Esophagus muscularis mucosa (tissue), 4 donors: ENCODE results near the gene DPH7. TPM values are rescaled to one million over a fixed set of nuclear protein-coding genes. Genes with fewer than 3 reads are reported as not detected.
A peak's percentile ranks its signal among the peaks of the same experiment; 100 is the strongest.

ENCODE experiments used
- DNase-seq: peaks from one replicate; pipeline ENCODE4 v3.0.0-alpha.2; 2017; ENCODE audit errors: extremely low spot score
- H3K27ac ChIP-seq, 4 donors: fragments of 200-600 bp; sonication (generic); replicated peaks in 1 of 4; 1 replicate in 3 of 4; 2 replicates in 1 of 4; pipeline ENCODE4 v1.5.1; 2016 to 2019; ENCODE audit warnings: mild to moderate bottlenecking in 1 of 4
- H3K27me3 ChIP-seq, 4 donors: fragments of 200-600 bp; sonication (generic); one replicate each; pipeline versions ENCODE4 v1.5.1 to v1.6.0; 2016 to 2019
- H3K36me3 ChIP-seq, 4 donors: fragments of 200-600 bp; sonication (generic); one replicate each; pipeline ENCODE4 v1.5.1; 2016 to 2019
- H3K4me1 ChIP-seq, 4 donors: fragments of 200-600 bp; sonication (generic); one replicate each; pipeline ENCODE4 v1.5.1; 2016 to 2019
- H3K4me3 ChIP-seq, 4 donors: fragments of 200-600 bp; sonication (generic); 1 replicate in 2 of 4; 2 replicates in 2 of 4; pipeline ENCODE4 v1.5.1; 2016 to 2019; ENCODE audit warnings: mild to moderate bottlenecking in 4 of 4, moderate library complexity in 1 of 4
- H3K9me3 ChIP-seq, 4 donors: fragments of 200-600 bp; sonication (generic); 1 replicate in 3 of 4; 2 replicates in 1 of 4; pipeline ENCODE4 v1.5.1; 2016 to 2019
- CTCF ChIP-seq, 3 experiments: fragments of 200-600 bp in 2 of 3; fragments of 450-650 bp in 1 of 3; sonication (generic) in 2 of 3; IDR thresholded peaks; one replicate each; pipeline ENCODE4 v1.5.1; 2017 to 2019; ENCODE audit warnings: antibody characterized with exemption in 3 of 3, mild to moderate bottlenecking in 2 of 3, moderate library complexity in 1 of 3
- EP300 ChIP-seq: sonication (generic); formaldehyde crosslinking; IDR thresholded peaks from one replicate; pipeline ENCODE4 v1.6.1; 2017; ENCODE audit warnings: antibody characterized with exemption
- POLR2A ChIP-seq: fragments of 450-650 bp; IDR thresholded peaks from one replicate; pipeline ENCODE4 v1.6.1; 2017; ENCODE audit warnings: antibody characterized with exemption, moderate library complexity, mild to moderate bottlenecking, low read depth
- POLR2AphosphoS5 ChIP-seq, 2 donors: sonication (generic); formaldehyde crosslinking; IDR thresholded peaks; one replicate each; pipeline ENCODE4 v1.6.1; 2017; ENCODE audit warnings: antibody characterized with exemption in 2 of 2
- WGBS: methylation state at CpG from one replicate; pipeline ENCODE4 v1.1.5; 2018; 5-methylcytosine and 5-hydroxymethylcytosine counted together
- intact Hi-C: fragments of 100-400 bp; cut with DNase I; formaldehyde crosslinking; loops from one replicate; pipeline ENCODE4 v1.15.1; 2023
- total RNA-seq, 4 donors: library from RNA; depleted of rRNA; stranded (reverse); fragments of >200 nt; gene quantifications; one replicate each; pipeline versions ENCODE4 v1.1.0 to v1.2.1, GENCODE V29; 2016

DPH7 gene
- total RNA-seq, 4 donors from 2014 or later = 19.9 to 27.8 (median 24.8) TPM

GRCh38 chr9:137606005-137606621 is 27.4 kb upstream of the DPH7 start:
- Histone ChIP-seq H3K27me3 (no peaks in the 10 kb centered on the region), H3K27ac (peak overlapping the region; percentile 72 to 89 (median 84)), H3K4me3 (peak overlapping the region; percentile 84 to 99 (median 90)), H3K4me1 (peaks cover 26 to 53% (median 37%) of the 10 kb centered on the region in 4 donors), H3K9me3 (no peaks in the 10 kb centered on the region), H3K36me3 (peaks cover 0 to 7% (median 0%) of the 10 kb centered on the region in 4 donors)
- TF ChIP-seq POLR2AphosphoS5 (IDR thresholded peaks at IDR 0.05) (no peak), EP300 (no peak), CTCF (IDR thresholded peaks at IDR 0.05) (no peak), POLR2A (no peak)
- WGBS = 7% methylated on average over 23 of the region's 57 CpGs
- DNase-seq = no peak
- intact Hi-C loops = no loop called here

- peaks cover 26 to 53% (median 35%) of the 10 kb centered on the region in 4 donors for H3K4me1 ChIP-seq
- 0% methylated on average over 12 of the region's 111 CpGs for WGBS
- TF ChIP-seq POLR2A = no peak
- TF ChIP-seq POLR2AphosphoS5 (IDR thresholded peaks at IDR 0.05) = peak; percentile 46 to 55
- H3K27me3 ChIP-seq = no peaks in the 10 kb centered on the region
- intact Hi-C loops = no loop called here
- peak; percentile 98 for DNase-seq
- peak within 1 kb of the TSS; percentile 72 to 89 (median 84) for H3K27ac ChIP-seq
- H3K36me3 ChIP-seq = peaks cover 0 to 7% (median 0%) of the 10 kb centered on the region in 4 donors
- H3K9me3 ChIP-seq = no peaks in the 10 kb centered on the region
- H3K4me3 ChIP-seq = peak within 1 kb of the TSS; percentile 84 to 99 (median 90)
Observed at GRCh38 chr9:137605121-137606004, 26.6 kb upstream of the DPH7 start, which contains the start of gene ARRDC1. Gene ARRDC1 (plus strand): TSS chr9:137605686. CDS start chr9:137605718, 32 bp downstream.

- intact Hi-C loops = no loop called here
Observed at GRCh38 chr9:137604345-137605086, 25.8 kb upstream of the DPH7 start.

DNA sequence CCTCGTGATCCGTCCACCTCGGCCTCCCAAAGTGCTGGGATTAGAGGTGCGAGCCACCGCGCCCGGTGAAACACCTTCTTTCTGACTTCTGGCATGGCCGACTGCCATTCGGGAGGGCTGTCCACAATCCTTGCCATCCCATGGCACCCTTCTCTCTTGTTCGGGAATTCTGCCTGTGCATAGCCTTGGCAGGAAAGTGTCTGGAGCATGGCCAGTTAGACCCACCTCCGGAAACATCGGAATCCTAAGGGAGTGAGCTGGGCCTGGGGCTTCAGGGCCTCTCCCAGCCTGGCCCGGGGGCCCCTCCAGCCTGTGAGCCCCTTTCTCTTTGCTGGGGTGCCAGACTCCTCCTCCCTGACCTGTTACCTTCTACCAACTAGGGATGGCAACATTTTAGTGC is 25.2 kb upstream of the DPH7 start:
- peaks cover 26 to 48% (median 35%) of the 10 kb centered on the region in 4 donors for H3K4me1 ChIP-seq
- H3K27me3 ChIP-seq = no peaks in the 10 kb centered on the region
- no peak for DNase-seq
- peaks cover 0 to 5% (median 0%) of the 10 kb centered on the region in 4 donors for H3K36me3 ChIP-seq
- TF ChIP-seq CTCF (IDR thresholded peaks at IDR 0.05) (no peak), POLR2AphosphoS5 (IDR thresholded peaks at IDR 0.05) (no peak), EP300 (no peak), POLR2A (no peak)
- H3K27ac ChIP-seq = no peak overlapping the region
- H3K9me3 ChIP-seq = no peaks in the 10 kb centered on the region
- no peak overlapping the region for H3K4me3 ChIP-seq
- intact Hi-C loops = no loop called here
- 84% methylated on average over 13 of the region's 13 CpGs for WGBS

More at GRCh38 chr9:137604345-137605086, 25.8 kb upstream of the DPH7 start:
- no peaks in the 10 kb centered on the region for H3K9me3 ChIP-seq
- H3K27ac ChIP-seq = peak overlapping the region; percentile 72 to 83 (median 74)
- WGBS = 39% methylated on average over 19 of the region's 49 CpGs
- TF ChIP-seq POLR2AphosphoS5 (IDR thresholded peaks at IDR 0.05) = no peak
- TF ChIP-seq POLR2A = no peak
- no peak for TF ChIP-seq EP300
- TF ChIP-seq CTCF (IDR thresholded peaks at IDR 0.05) = no peak
- no peak for DNase-seq
- H3K4me3 ChIP-seq = peak overlapping the region; percentile 84 to 99 (median 90)
- H3K36me3 ChIP-seq = peaks cover 0 to 7% (median 0%) of the 10 kb centered on the region in 4 donors
- peaks cover 26 to 53% (median 35%) of the 10 kb centered on the region in 4 donors for H3K4me1 ChIP-seq
- no peaks in the 10 kb centered on the region for H3K27me3 ChIP-seq
